ENCODE measurements around the gene MBNL2.
A peak's percentile ranks its signal among the peaks of the same experiment; 100 is the strongest.

MBNL2 gene

DNA sequence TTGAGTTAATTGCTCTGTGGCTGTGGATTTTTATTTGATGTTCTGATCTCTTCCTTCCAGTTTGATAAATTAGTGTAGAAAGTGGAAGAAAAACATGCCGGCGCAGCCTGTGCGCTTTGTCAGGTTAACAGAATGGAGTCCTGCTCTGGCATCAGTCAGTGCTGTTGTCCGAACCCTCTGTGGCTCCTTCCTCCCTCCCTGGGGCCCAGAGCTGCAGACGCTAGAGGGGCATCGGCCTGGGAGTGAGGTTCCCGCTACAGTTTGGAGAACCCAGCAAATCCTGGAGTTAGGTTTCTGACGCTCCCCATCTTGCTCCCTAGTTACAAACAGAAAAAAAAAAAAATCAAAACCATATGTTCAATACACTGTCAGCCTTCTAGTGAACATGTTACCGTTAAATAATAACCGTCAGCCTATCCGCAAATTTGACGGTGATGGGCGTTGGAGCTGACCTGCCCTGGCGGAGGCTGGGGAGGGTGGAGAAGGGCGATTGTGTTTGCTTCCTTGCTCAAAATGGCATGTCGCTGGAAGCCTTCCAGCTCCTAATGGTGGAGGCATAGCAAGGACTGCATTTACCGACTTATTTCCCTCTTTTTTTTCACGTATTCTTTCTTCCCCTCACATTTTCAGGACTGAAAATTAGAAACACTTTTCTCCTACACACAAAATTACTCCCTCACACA is 13.6 kb downstream of the MBNL2 start:
- H3K9me3 ChIP-seq (replicated peaks in 1 of 2; ENCODE audit: control insufficient read depth in 2 of 2, insufficient read depth in 1 of 2, low read depth in 1 of 2, low read length in 2 of 2): peaks cover 0 to 3% of the 10 kb centered on the region in 2 donors
- no peak overlapping the region for H3K9ac ChIP-seq (ENCODE audit: low read depth, low read length, poor library complexity)
- no peak overlapping the region for H2BK120ac ChIP-seq (ENCODE audit: low read depth, low read length)
- WGBS, 2 donors (ENCODE audit: extremely low coverage in 2 of 2, insufficient read length in 2 of 2, insufficient replicate concordance in 1 of 2): 100% methylated on average over 1 of the region's 18 CpGs; no CpG with 5 or more reads in 1 of the 2 donors
- no peak overlapping the region for H4K8ac ChIP-seq (ENCODE audit: low read depth, low read length)
- H3K4ac ChIP-seq (ENCODE audit: low read length): no peak overlapping the region
- no peak overlapping the region for H3K27ac ChIP-seq (replicated peaks; ENCODE audit: low read length)
- H3K4me3 ChIP-seq (ENCODE audit: low read length in 2 of 2): no peak overlapping the region
- no peak overlapping the region for H4K91ac ChIP-seq (ENCODE audit: low read depth, low read length, poor library complexity)
- H2BK12ac ChIP-seq (ENCODE audit: low read length): no peak overlapping the region
- H2AK5ac ChIP-seq (ENCODE audit: low read depth, low read length): no peak overlapping the region
- H2BK5ac ChIP-seq (ENCODE audit: low read length): no peak overlapping the region
- H3K27me3 ChIP-seq (ENCODE audit: control insufficient read depth in 3 of 3, insufficient read depth in 3 of 3, low read depth in 1 of 3, low read length in 3 of 3): no peaks in the 10 kb centered on the region
- H3K36me3 ChIP-seq (replicated peaks in 1 of 2; ENCODE audit: control insufficient read depth in 2 of 2, insufficient read depth in 2 of 2, low read length in 2 of 2): peaks cover 0 to 3% of the 10 kb centered on the region in 2 donors
- no peak for DNase-seq (ENCODE audit: low spot score)
- no peak overlapping the region for H2AFZ ChIP-seq (ENCODE audit: low read length)
- H3K79me1 ChIP-seq (ENCODE audit: low read depth, low read length): no peaks in the 10 kb centered on the region
- H3K23ac ChIP-seq (ENCODE audit: low read depth, low read length, poor library complexity): no peak overlapping the region
- H3K4me1 ChIP-seq (ENCODE audit: control insufficient read depth in 2 of 2, insufficient read depth in 1 of 2, low read depth in 1 of 2, low read length in 2 of 2): peaks cover 0 to 6% of the 10 kb centered on the region in 2 donors
- H2BK15ac ChIP-seq (ENCODE audit: low read length): no peak overlapping the region
- no peak overlapping the region for H3K18ac ChIP-seq (ENCODE audit: low read length)
- no peak overlapping the region for H3K4me2 ChIP-seq (ENCODE audit: insufficient read depth, low read length, poor library complexity, severe bottlenecking)
- no peak overlapping the region for H3K14ac ChIP-seq (ENCODE audit: low read length)

DNA sequence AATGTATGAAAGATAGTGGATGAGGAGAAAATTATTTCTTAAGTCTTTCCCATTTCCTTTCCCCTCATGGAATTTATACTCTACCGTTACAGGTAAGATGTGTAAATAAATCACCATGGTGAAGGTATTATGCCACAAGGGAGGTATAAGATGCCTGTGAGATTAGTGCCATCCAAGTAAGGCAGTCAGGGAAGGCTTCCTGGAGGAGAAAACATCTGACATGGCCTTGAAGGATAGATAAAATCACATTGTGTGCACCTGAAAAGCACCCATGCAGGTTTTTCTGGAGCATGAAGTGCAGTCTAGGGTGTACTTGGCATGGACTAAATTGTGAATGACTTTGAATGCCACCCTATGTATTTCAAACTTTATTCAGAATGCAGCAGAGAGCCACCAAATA is 15.3 kb downstream of the MBNL2 start:
- Histone ChIP-seq H3K9ac (ENCODE audit: low read depth, low read length, poor library complexity) (peak overlapping the region; percentile 24), H3K79me1 (ENCODE audit: low read depth, low read length) (peaks cover 4% of the 10 kb centered on the region), H2BK12ac (ENCODE audit: low read length) (no peak overlapping the region), H2BK120ac (ENCODE audit: low read depth, low read length) (no peak overlapping the region), H3K27ac (replicated peaks; ENCODE audit: low read length) (no peak overlapping the region), H2AFZ (ENCODE audit: low read length) (no peak overlapping the region), H2AK5ac (ENCODE audit: low read depth, low read length) (no peak overlapping the region), H4K8ac (ENCODE audit: low read depth, low read length) (no peak overlapping the region), H3K36me3 (replicated peaks in 1 of 2; ENCODE audit: control insufficient read depth in 2 of 2, insufficient read depth in 2 of 2, low read length in 2 of 2) (peaks cover 0 to 3% of the 10 kb centered on the region in 2 donors), H3K23ac (ENCODE audit: low read depth, low read length, poor library complexity) (no peak overlapping the region), H3K4ac (ENCODE audit: low read length) (no peak overlapping the region), H2BK5ac (ENCODE audit: low read length) (no peak overlapping the region), H3K4me1 (ENCODE audit: control insufficient read depth in 2 of 2, insufficient read depth in 1 of 2, low read depth in 1 of 2, low read length in 2 of 2) (peaks cover 0 to 8% of the 10 kb centered on the region in 2 donors), H4K91ac (ENCODE audit: low read depth, low read length, poor library complexity) (no peak overlapping the region), H3K4me3 (ENCODE audit: low read length in 2 of 2) (no peak overlapping the region), H2BK15ac (ENCODE audit: low read length) (no peak overlapping the region), H3K4me2 (ENCODE audit: insufficient read depth, low read length, poor library complexity, severe bottlenecking) (no peak overlapping the region), H3K27me3 (ENCODE audit: control insufficient read depth in 3 of 3, insufficient read depth in 3 of 3, low read depth in 1 of 3, low read length in 3 of 3) (no peaks in the 10 kb centered on the region), H3K14ac (ENCODE audit: low read length) (no peak overlapping the region), H3K18ac (ENCODE audit: low read length) (no peak overlapping the region), H3K9me3 (replicated peaks in 1 of 2; ENCODE audit: control insufficient read depth in 2 of 2, insufficient read depth in 1 of 2, low read depth in 1 of 2, low read length in 2 of 2) (no peaks in the 10 kb centered on the region)
- WGBS, 2 donors (ENCODE audit: extremely low coverage in 2 of 2, insufficient read length in 2 of 2, insufficient replicate concordance in 1 of 2): no CpG with 5 or more reads among the region's 1 CpG
- no peak for DNase-seq (ENCODE audit: low spot score)

DNA sequence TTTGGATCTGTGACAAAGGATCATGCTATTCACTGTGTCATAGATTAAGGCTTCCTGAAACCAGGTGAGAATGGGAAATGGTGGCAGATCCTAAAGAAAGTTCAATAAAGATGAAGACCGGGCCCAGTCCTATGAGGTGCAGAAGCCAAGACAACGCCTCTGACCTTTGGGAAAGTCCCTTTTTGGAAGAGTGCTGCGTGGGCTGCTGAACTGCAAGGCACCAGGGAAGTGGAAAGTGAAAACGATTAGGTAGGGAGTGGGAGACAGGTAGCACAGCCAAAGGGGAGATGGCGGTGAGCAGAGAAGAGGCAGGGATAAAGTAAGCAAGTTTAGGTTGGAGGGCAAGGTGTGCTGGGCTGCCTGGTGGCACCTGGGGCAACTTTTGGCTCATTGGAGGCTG is 16.3 kb downstream of the MBNL2 start:
- Histone ChIP-seq H2BK5ac (ENCODE audit: low read length) (no peak overlapping the region), H3K27ac (replicated peaks; ENCODE audit: low read length) (no peak overlapping the region), H3K4me3 (ENCODE audit: low read length in 2 of 2) (no peak overlapping the region), H3K4me2 (ENCODE audit: insufficient read depth, low read length, poor library complexity, severe bottlenecking) (no peak overlapping the region), H3K79me1 (ENCODE audit: low read depth, low read length) (peaks cover 4% of the 10 kb centered on the region), H3K9me3 (replicated peaks in 1 of 2; ENCODE audit: control insufficient read depth in 2 of 2, insufficient read depth in 1 of 2, low read depth in 1 of 2, low read length in 2 of 2) (no peaks in the 10 kb centered on the region), H3K9ac (ENCODE audit: low read depth, low read length, poor library complexity) (no peak overlapping the region), H2BK15ac (ENCODE audit: low read length) (no peak overlapping the region), H3K36me3 (replicated peaks in 1 of 2; ENCODE audit: control insufficient read depth in 2 of 2, insufficient read depth in 2 of 2, low read length in 2 of 2) (peaks cover 0 to 3% of the 10 kb centered on the region in 2 donors), H4K91ac (ENCODE audit: low read depth, low read length, poor library complexity) (no peak overlapping the region), H3K4ac (ENCODE audit: low read length) (no peak overlapping the region), H2BK12ac (ENCODE audit: low read length) (no peak overlapping the region), H3K23ac (ENCODE audit: low read depth, low read length, poor library complexity) (no peak overlapping the region), H2AK5ac (ENCODE audit: low read depth, low read length) (no peak overlapping the region), H3K18ac (ENCODE audit: low read length) (no peak overlapping the region), H3K4me1 (ENCODE audit: control insufficient read depth in 2 of 2, insufficient read depth in 1 of 2, low read depth in 1 of 2, low read length in 2 of 2) (peaks cover 0 to 6% of the 10 kb centered on the region in 2 donors), H3K14ac (ENCODE audit: low read length) (no peak overlapping the region), H2BK120ac (ENCODE audit: low read depth, low read length) (no peak overlapping the region), H3K27me3 (ENCODE audit: control insufficient read depth in 3 of 3, insufficient read depth in 3 of 3, low read depth in 1 of 3, low read length in 3 of 3) (no peaks in the 10 kb centered on the region), H2AFZ (ENCODE audit: low read length) (no peak overlapping the region), H4K8ac (ENCODE audit: low read depth, low read length) (no peak overlapping the region)
- no CpG with 5 or more reads among the region's 5 CpGs for WGBS, 2 donors (ENCODE audit: extremely low coverage in 2 of 2, insufficient read length in 2 of 2, insufficient replicate concordance in 1 of 2)
- no peak for DNase-seq (ENCODE audit: low spot score)

DNA sequence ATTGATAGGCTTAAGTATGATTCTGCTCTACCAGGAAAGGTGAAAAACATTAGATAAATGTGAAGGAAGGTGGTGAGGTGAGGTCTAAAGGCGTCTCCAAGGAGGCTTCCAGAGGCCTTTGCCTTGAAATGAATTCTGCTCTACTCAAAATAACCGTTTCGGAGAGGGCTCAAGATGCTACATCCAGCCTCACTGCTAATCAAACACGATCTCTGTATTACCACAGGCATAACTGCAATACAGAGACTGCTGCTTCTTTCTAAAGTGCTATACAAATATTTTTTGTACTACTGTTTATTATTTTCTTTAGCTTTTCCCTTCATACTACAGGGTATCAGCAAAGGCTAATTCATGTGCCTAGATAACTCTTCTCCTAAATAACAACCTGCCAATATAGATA is 16.8 kb downstream of the MBNL2 start:
- H3K27ac ChIP-seq (replicated peaks; ENCODE audit: low read length): no peak overlapping the region
- H2AK5ac ChIP-seq (ENCODE audit: low read depth, low read length): no peak overlapping the region
- H4K8ac ChIP-seq (ENCODE audit: low read depth, low read length): no peak overlapping the region
- no peak overlapping the region for H2BK15ac ChIP-seq (ENCODE audit: low read length)
- no CpG with 5 or more reads among the region's 4 CpGs for whole genome bisulfite sequencing, 2 donors (ENCODE audit: extremely low coverage in 2 of 2, insufficient read length in 2 of 2, insufficient replicate concordance in 1 of 2)
- H3K79me1 ChIP-seq (ENCODE audit: low read depth, low read length): peaks cover 4% of the 10 kb centered on the region
- H2BK5ac ChIP-seq (ENCODE audit: low read length): no peak overlapping the region
- DNase-seq (ENCODE audit: low spot score): no peak
- peaks cover 0 to 6% of the 10 kb centered on the region in 2 donors for H3K4me1 ChIP-seq (ENCODE audit: control insufficient read depth in 2 of 2, insufficient read depth in 1 of 2, low read depth in 1 of 2, low read length in 2 of 2)
- H3K4me3 ChIP-seq (ENCODE audit: low read length in 2 of 2): no peak overlapping the region
- no peaks in the 10 kb centered on the region for H3K27me3 ChIP-seq (ENCODE audit: control insufficient read depth in 3 of 3, insufficient read depth in 3 of 3, low read depth in 1 of 3, low read length in 3 of 3)
- H3K4me2 ChIP-seq (ENCODE audit: insufficient read depth, low read length, poor library complexity, severe bottlenecking): no peak overlapping the region
- H3K9ac ChIP-seq (ENCODE audit: low read depth, low read length, poor library complexity): no peak overlapping the region
- no peaks in the 10 kb centered on the region for H3K9me3 ChIP-seq (replicated peaks in 1 of 2; ENCODE audit: control insufficient read depth in 2 of 2, insufficient read depth in 1 of 2, low read depth in 1 of 2, low read length in 2 of 2)
- no peak overlapping the region for H3K14ac ChIP-seq (ENCODE audit: low read length)
- H2BK12ac ChIP-seq (ENCODE audit: low read length): no peak overlapping the region
- H2AFZ ChIP-seq (ENCODE audit: low read length): no peak overlapping the region
- H3K36me3 ChIP-seq (replicated peaks in 1 of 2; ENCODE audit: control insufficient read depth in 2 of 2, insufficient read depth in 2 of 2, low read length in 2 of 2): peaks cover 0 to 3% of the 10 kb centered on the region in 2 donors
- H2BK120ac ChIP-seq (ENCODE audit: low read depth, low read length): no peak overlapping the region
- H4K91ac ChIP-seq (ENCODE audit: low read depth, low read length, poor library complexity): no peak overlapping the region
- no peak overlapping the region for H3K18ac ChIP-seq (ENCODE audit: low read length)
- H3K23ac ChIP-seq (ENCODE audit: low read depth, low read length, poor library complexity): no peak overlapping the region
- no peak overlapping the region for H3K4ac ChIP-seq (ENCODE audit: low read length)

All from neuronal stem cell (in vitro differentiated cells).